ENCODE measurements around the gene TEKTIP1. TPM values are rescaled to one million over a fixed set of nuclear protein-coding genes. Genes with fewer than 3 reads are reported as not detected.

The TEKTIP1 gene
- total and polyA plus RNA-seq, 9 of the 15 experiments (the other 6 are each of a cell fraction or from before 2014, with no cell fraction given): 0.66 TPM; not detected in 8

DNA sequence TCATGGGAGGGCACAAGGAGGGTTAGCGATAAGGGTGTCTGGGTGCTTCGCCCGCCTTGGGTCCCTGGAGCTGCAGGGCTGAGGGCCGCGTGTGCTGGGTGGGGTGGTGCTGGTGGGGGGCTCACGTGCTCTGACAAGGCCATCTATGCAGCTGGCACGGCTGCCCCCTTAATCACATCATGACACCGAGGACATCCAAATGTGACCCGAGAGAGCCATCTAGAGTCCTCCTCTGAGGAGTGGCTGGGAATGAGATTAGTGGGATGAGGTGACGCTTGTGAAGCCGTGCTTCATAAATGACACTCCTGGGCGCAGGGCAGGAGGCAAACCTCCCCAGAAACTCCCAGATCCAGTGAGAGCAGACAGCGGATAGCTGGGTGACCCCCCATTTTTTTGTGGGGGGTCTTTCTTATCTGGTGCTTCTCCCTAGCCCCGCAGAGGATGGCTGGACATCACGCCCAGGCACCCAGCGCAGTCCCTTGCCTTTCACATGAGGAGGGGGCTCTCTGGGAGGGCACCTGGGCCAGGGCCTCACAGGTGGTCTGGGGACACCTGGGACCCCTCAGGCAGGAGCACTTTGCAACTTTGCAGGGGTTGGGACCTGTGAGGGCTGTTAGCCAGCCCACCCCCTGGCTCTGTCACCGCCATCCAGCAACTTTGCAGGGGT lies 26.3 kb upstream of the TEKTIP1 start:
- H3K9me3 ChIP-seq (replicated peaks; ENCODE audit: control insufficient read depth, insufficient read depth, low read depth, low read length): no peaks in the 10 kb centered on the region
- WGBS (ENCODE audit: insufficient coverage, low coverage, missing lambda C conversion rate): 86% methylated on average over 11 of the region's 17 CpGs
- H3K4me3 ChIP-seq: no peak overlapping the region
- H4K20me1 ChIP-seq (replicated peaks; ENCODE audit: control insufficient read depth, insufficient read depth, low read length): peaks cover 67% of the 10 kb centered on the region
- no peak for ATAC-seq
- no TSS peak for BruUV-seq (replicated peaks)
- intact Hi-C loops (cut with micrococcal nuclease) (no loop called here), in situ Hi-C loops (cut with MboI) (no loop called here)
- TF ChIP-seq ZNF280A (IDR thresholded peaks at IDR 0.05; ENCODE audit: low read depth, partially characterized antibody) (no peak), IRF1 (CRISPR knock-in tag; IDR thresholded peaks at IDR 0.05; ENCODE audit: borderline replicate concordance) (no peak), L3MBTL2 (IDR thresholded peaks at IDR 0.05) (no peak), NR1H2 (CRISPR knock-in tag; IDR thresholded peaks at IDR 0.05) (no peak), ZKSCAN3 (CRISPR knock-in tag; IDR thresholded peaks at IDR 0.05) (no peak), RBM17 (IDR thresholded peaks at IDR 0.05; ENCODE audit: borderline replicate concordance, low read depth, low read length) (no peak), SMARCA5 (IDR thresholded peaks at IDR 0.05) (no peak), TEAD4 (IDR thresholded peaks at IDR 0.05; ENCODE audit: low read length) (no peak), TEAD4 (CRISPR knock-in tag; IDR thresholded peaks at IDR 0.05; ENCODE audit: borderline replicate concordance) (no peak)
- no peak overlapping the region for H3K9ac ChIP-seq (ENCODE audit: insufficient read depth in 1 of 2, low read depth in 2 of 2, low read length in 2 of 2)
- H3K9me1 ChIP-seq (ENCODE audit: control insufficient read depth, insufficient read depth, low read length): peaks cover 13% of the 10 kb centered on the region
- peaks cover 85% of the 10 kb centered on the region for H3K79me2 ChIP-seq (ENCODE audit: control insufficient read depth, insufficient read depth, low read length)
- no peak for DNase-seq (ENCODE audit: extremely low read depth in 1 of 4, low spot score in 3 of 4)
- H3K4me2 ChIP-seq (ENCODE audit: insufficient read depth, low read length): no peak overlapping the region
- peaks cover 38% of the 10 kb centered on the region; the same call in 2 of the 3 replicates for H3K36me3 ChIP-seq (ENCODE audit: control insufficient read depth, insufficient read depth, low read length)
- H3K27me3 ChIP-seq (ENCODE audit: control insufficient read depth in 2 of 2, insufficient read depth in 2 of 2, low read length in 2 of 2): no peaks in the 10 kb centered on the region
- ChIA-PET POLR2A (interaction anchor here (0.5 to 1.8 kb wide), 5 partner anchors 8 to 210 kb away, joined by 3 to 7 read pairs (median 3); no protein-coding TSS in a partner anchor), CTCF (ENCODE audit: low intra/inter-chr PET ratio) (no interaction called here)
- no peak overlapping the region for H2AFZ ChIP-seq (ENCODE audit: low read depth, low read length)
- no peak for FAIRE-seq
- peaks cover 11 to 77% of the 10 kb centered on the region in 2 experiments; a peak in 4 of 5 replicates for H3K4me1 ChIP-seq (replicated peaks in 1 of 2; ENCODE audit: control insufficient read depth in 2 of 2, insufficient read depth in 2 of 2, low read length in 2 of 2)
- H3K27ac ChIP-seq (ENCODE audit: extremely low read depth, low read depth, low read length): no peak overlapping the region

All from K562 (cell line).